Effector CD8-positive, alpha-beta T cell (primary cell): ENCODE results near the gene RALGPS1.

Experiments
- DNase-seq: peaks from one replicate; lab custom pipeline; 2025; lab: John Stamatoyannopoulos, UW

RALGPS1 gene

GRCh38 chr9:127078988-127079387 is 164.4 kb downstream of the RALGPS1 start:
- no peak for DNase-seq

GRCh38 chr9:127079446-127080140 is 165.0 kb downstream of the RALGPS1 start:
- no peak for DNase-seq

GRCh38 chr9:127081250-127082185 is 166.9 kb downstream of the RALGPS1 start:
- DNase-seq: no peak

- DNase-seq: no peak
Measured at GRCh38 chr9:127083138-127083980, 168.8 kb downstream of the RALGPS1 start.

GRCh38 chr9:127084076-127085039 is 169.8 kb downstream of the RALGPS1 start:
- DNase-seq: no peak

GRCh38 chr9:127085186-127085585 is 170.6 kb downstream of the RALGPS1 start:
- DNase-seq: no peak

GRCh38 chr9:127086771-127087170 is 172.2 kb downstream of the RALGPS1 start:
- no peak for DNase-seq

- DNase-seq: no peak
Measured at GRCh38 chr9:127087411-127087810, 172.8 kb downstream of the RALGPS1 start.

- DNase-seq: no peak
Measured at GRCh38 chr9:127087836-127088235, 173.3 kb downstream of the RALGPS1 start.

- DNase-seq: no peak
Measured at GRCh38 chr9:127088724-127089615, 174.4 kb downstream of the RALGPS1 start.

GRCh38 chr9:127089631-127090081 is 175.1 kb downstream of the RALGPS1 start:
- DNase-seq: no peak

GRCh38 chr9:127090341-127090985 is 175.9 kb downstream of the RALGPS1 start:
- no peak for DNase-seq

- no peak for DNase-seq
Measured at GRCh38 chr9:127091526-127091925, 176.9 kb downstream of the RALGPS1 start.

- no peak for DNase-seq
Measured at GRCh38 chr9:127092041-127092608, 177.5 kb downstream of the RALGPS1 start.

- no peak for DNase-seq
Measured at GRCh38 chr9:127093319-127094020, 178.9 kb downstream of the RALGPS1 start.

GRCh38 chr9:127095411-127095810 is 180.8 kb downstream of the RALGPS1 start:
- no peak for DNase-seq

GRCh38 chr9:127096208-127096607 is 181.6 kb downstream of the RALGPS1 start:
- no peak for DNase-seq

- DNase-seq: no peak
Measured at GRCh38 chr9:127097683-127098082, 183.1 kb downstream of the RALGPS1 start.
